ENCODE data around the gene ITPKC. TPM values are rescaled to one million over a fixed set of nuclear protein-coding genes. Genes with fewer than 3 reads are reported as not detected.
"Not testable (repeated sequence)": the region's sequence is repeated elsewhere in the genome, so short reads cannot be mapped to it uniquely, and the experiment has no call there.

Gene ITPKC
- total RNA-seq, 1 experiment from 2014 or later, result 5.1 TPM

DNA sequence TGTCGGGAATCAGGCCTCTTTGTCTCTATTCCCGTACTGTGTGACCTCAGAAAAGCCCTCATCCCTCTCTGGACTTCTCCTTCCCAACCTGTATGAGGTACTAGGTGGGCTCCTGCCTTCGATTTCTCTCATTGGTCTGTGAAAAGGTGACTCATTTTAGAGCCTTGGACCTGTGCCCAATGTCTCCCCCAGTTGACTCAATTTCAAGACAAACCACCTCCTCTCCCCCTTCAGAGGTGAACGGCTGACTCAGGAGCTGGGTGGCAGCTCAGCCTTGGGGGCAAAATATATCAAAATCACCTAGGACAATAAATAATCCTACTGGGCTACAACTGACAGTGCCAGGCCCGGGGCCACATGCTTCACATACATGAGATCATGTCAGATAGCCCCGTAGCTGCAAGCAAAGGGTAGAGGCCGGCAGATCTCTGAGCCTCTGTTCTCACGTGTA is 856 bp upstream of the ITPKC start:
- DNase-seq (ENCODE audit: low spot score), result no peak

DNA sequence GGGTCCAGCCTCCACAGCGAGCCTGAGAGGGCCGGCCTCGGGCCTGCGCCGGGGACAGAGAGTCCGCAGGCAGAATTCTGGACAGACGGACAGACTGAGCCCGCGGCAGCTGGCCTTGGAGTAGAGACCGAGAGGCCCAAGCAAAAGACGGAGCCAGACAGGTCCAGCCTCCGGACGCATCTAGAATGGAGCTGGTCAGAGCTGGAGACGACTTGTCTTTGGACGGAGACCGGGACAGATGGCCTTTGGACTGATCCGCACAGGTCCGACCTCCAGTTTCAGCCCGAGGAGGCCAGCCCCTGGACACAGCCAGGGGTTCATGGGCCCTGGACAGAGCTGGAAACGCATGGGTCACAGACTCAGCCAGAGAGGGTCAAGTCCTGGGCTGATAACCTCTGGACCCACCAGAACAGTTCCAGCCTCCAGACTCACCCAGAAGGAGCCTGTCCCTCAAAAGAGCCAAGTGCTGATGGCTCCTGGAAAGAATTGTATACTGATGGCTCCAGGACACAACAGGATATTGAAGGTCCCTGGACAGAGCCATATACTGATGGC is 490 bp downstream of the ITPKC start:
- DNase-seq (ENCODE audit: low spot score), result no peak

- DNase-seq (ENCODE audit: low spot score), result no peak
Measured at GRCh38 chr19:40717880-40718773, 1.2 kb downstream of the ITPKC start.

DNA sequence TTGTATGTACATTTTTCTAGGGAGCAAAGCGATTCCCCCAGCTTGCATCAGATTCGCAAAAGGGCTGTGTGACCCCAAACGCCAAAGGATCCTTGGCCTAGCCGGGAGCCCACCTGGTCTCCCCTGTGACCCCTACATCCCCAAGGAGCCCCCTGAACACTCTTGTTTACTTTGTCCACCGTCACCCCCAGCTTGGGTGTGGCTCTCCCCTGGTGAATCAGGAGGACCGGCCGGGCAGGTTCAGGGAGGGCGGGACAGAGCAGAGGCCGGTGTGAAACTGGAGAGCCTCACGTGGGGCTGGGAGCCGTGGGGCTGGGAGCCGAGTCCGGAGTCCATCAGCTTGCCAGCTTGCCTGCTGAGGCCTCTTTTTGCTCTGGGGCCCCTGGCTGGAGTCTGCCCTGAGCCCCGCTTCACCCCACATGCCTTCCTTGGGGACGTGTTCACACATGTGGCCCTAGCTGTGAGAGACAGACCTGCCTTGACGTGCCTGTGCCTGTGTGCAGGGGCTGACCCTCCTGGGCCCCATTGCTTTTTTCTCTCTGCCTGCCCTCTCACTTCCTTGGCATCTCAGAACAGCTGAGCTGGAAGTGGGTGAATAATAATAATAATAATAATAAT is 2.0 kb downstream of the ITPKC start:
- no peak for DNase-seq (ENCODE audit: low spot score)

GRCh38 chr19:40719414-40719894 is 2.5 kb downstream of the ITPKC start:
- no peak for DNase-seq (ENCODE audit: low spot score)

DNA sequence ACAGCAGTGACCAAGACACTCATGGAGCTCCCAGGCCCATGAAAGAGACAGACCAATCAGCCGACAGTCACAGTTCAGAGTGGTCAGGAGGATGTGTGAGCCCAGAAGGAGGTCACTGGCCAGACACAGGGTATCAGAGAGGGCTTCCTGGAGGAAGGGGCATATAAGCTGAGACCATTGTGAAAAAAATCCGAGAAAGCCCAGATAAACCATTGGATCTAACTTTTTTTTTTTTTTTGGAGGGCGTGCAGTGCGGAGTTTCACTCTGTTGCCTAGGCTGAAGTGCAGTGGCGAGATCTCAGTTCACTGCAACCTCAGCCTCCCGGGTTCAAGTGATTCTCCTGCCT is 4.2 kb downstream of the ITPKC start:
- no peak for DNase-seq (ENCODE audit: low spot score)

- DNase-seq (ENCODE audit: low spot score), result no peak
Measured at GRCh38 chr19:40721936-40722661, 5.2 kb downstream of the ITPKC start.

DNA sequence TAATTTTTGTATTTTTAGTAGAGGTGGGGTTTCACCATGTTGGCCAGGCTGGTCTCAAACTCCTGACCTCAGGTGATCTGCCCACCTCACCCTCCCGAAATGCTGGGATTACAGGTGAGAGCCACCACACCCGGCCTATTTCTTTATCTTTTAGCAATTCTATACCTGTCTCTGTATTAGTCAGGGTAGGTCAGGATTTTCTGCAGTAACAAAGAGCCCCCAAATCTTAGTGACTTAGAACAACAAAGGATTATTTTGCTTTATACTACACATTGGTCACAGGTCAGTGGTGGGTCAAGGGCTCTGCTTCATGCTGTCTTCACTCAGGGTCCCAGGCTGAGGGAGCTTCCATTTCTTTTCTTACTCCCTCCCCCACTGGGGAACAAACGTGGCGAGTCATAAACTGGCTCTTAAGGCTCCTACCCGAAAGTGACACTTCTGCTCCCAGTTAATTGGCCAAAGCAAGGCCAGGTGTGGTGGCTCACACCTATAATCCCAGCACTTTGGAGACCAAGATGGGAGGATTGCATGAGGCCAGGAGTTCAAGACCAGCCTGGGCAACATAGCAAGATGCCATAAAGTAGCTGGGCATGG is 6.8 kb downstream of the ITPKC start:
- no peak for DNase-seq (ENCODE audit: low spot score)

- no peak for DNase-seq (ENCODE audit: low spot score)
Measured at GRCh38 chr19:40724315-40724714, 7.4 kb downstream of the ITPKC start.

DNA sequence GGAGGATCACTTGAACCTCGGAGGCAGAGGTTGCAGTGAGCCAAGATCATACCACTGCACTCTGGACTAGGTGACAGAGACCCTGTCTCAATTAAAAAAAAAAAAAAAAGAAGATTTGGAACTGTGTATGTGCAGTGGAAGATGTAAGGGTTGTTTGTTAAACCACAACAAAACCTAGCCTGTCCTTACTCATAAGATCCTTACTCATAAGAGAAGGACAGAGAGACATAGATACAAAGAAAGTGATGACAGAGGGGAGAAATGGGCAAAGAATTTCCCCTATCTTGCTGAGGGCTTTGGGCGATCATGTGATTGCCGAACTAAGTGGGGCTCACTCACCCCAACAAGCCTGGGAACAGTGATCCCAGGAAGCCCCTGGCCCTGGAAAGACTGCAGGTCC is 7.9 kb downstream of the ITPKC start:
- DNase-seq (ENCODE audit: low spot score), result no peak

- DNase-seq (ENCODE audit: low spot score), result no peak
Measured at GRCh38 chr19:40726279-40726678, 9.4 kb downstream of the ITPKC start.

DNA sequence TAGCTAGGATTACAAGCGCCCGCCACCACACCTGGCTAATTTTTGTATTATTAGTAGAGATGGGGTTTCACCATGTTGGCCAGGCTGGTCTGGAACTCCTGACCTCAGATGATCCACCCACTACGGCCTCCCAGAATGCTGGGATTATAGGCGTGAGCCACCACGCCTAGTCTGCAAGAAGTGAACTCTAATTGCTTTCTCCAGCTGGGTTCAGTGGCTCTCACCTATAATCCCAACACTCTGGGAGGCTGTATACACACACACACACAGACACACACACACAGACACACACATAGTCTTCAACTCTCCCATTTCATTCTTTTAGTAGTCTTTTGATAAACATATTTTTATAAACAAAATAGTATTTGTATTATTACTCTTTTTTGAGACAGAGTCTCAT is 13.2 kb downstream of the ITPKC start:
- DNase-seq (ENCODE audit: low spot score), result not testable (repeated sequence)

DNA sequence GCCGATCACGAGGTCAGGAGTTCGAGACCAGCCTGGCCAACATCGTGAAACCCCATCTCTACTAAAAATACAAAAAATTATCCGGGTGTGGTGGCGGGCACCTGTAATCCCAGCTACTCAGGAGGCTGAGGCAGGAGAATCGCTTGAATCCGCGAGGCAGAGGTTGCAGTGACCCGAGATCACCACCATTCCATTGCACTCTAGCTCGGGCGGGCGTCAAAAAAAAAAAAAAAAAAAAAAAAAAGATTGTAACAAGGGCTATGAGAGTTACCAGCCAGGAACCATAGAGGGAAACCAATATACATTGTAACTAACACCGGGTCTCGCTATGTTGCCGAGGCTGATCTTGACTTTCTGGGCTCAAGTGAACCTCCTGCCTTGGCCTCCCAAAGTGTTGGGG is 15.4 kb downstream of the ITPKC start:
- not testable (repeated sequence) for DNase-seq (ENCODE audit: low spot score)

DNA sequence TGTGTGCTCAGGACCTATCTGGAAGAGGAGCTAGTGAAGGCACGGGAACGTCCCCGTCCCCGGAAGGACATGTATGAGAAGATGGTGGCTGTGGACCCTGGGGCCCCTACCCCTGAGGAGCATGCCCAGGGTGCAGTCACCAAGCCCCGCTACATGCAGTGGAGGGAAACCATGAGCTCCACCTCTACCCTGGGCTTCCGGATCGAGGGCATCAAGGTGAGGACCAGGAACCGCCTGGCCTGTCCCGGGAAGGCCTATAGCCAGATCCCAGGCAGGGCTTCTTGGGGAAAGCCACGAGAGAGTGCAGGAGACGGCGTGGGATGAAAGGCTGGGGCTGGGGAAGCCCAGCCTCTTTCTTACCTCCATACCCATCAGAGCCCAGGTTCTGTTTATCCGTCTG is 16.2 kb downstream of the ITPKC start:
- no peak for DNase-seq (ENCODE audit: low spot score)

DNA sequence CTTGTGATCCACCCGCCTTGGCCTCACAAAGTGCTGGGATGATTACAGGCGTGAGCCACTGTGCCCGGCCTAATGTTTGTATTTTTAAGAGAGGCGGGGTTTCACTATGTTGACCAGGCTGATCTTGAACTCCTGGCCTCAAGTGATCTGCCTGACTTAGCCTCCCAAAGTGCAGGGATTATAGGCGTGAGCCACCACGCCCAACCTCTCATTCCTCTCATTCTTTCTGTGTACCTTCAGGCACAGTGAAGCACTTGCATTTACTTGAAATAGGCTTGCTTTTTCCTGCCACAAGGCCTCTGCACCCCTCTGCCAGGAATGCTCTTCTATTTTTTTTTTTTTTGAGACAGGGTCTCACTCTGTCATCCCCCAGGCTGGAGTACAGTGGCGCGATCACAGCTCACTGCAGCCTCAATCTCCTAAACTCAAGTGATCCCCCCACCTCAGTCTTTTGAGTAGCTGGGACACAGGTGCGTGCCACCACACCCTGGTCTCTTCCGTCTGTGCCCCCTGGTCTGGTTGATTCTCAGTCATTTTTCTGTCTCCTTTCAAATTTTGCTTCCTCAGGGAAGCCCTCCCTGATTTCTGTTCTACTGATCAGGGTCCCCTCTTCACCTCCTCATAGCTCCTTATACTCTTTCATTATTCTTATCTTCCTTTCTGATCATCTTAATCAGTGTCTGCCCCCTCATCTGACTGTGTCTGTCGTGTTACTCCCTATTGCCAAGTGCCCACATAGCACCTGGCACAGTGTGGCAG is 18.3 kb downstream of the ITPKC start:
- no peak for DNase-seq (ENCODE audit: low spot score)

- no peak for DNase-seq (ENCODE audit: low spot score)
Measured at GRCh38 chr19:40736661-40737060, 19.7 kb downstream of the ITPKC start.

GRCh38 chr19:40737102-40737644 is 20.3 kb downstream of the ITPKC start:
- no peak for DNase-seq (ENCODE audit: low spot score)

DNA sequence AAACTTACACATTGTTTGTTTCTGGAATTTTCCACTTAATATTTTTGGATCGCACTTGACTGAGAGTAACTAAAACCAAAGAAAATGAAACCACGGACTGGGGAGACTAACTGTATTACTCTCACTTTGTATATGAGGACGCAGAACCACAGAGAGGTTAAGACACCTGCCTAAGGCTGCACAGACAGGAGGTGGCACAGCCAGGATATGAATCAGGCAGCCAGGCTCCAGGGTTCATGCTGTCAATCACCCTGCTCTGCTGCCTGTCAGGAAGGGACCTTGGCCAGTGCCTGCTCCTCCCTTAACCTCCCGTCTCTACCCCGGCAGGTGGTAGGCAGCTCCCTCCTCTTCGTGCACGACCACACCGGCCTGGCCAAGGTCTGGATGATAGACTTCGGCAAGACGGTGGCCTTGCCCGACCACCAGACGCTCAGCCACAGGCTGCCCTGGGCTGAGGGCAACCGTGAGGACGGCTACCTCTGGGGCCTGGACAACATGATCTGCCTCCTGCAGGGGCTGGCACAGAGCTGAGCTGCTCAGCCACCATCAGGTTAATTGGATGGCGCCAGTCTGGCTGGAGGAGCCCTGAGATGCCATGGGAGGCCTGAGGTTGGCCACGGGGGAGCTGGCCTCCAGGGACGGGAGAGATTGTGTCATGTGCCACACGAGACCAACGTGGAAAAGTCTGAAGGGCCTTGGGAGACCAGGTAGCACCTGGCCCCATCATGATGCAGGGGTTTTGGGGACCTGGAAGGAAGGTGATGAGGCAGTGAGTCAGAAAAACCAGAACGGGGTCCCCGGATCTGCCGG is 22.3 kb downstream of the ITPKC start:
- no peak for DNase-seq (ENCODE audit: low spot score)

GRCh38 chr19:40739871-40740703 is 23.2 kb downstream of the ITPKC start:
- DNase-seq (ENCODE audit: low spot score), result no peak
